Activated CD8-positive, alpha-beta memory T cell treated with anti-CD3 and anti-CD28 coated beads for 36 hours (primary cell): ENCODE results near the gene FRMD5. TPM values are rescaled to one million over a fixed set of nuclear protein-coding genes. Genes with fewer than 3 reads are reported as not detected.

Experiments
- CTCF ChIA-PET: fragments of 350-600 bp; sonication (Branson Sonifier 250); formaldehyde crosslinking; loops from one replicate; lab custom pipeline; 2021; ENCODE audit warnings: antibody characterized with exemption; lab: Charles Lee
- POLR2A ChIA-PET: fragments of 350-600 bp; sonication (Branson Sonifier 250); formaldehyde crosslinking; loops from one replicate; lab custom pipeline; 2021; ENCODE audit warnings: antibody characterized with exemption; lab: Charles Lee
- total RNA-seq, 2 experiments: library from RNA; stranded (reverse); gene quantifications; one replicate each; pipeline ENCODE4 v1.2.3, GENCODE V29; 2021

FRMD5 gene
- total RNA-seq, 2 experiments from 2014 or later: 0.44 to 1.0 TPM

GRCh38 chr15:44181410-44181809 is 13.7 kb downstream of the FRMD5 start:
- CTCF ChIA-PET: interaction anchor here (0.6 kb wide), 1 partner anchor 277 kb away, joined by 3 read pairs; no protein-coding TSS in a partner anchor
- POLR2A ChIA-PET: no interaction called here

- ChIA-PET POLR2A (no interaction called here), CTCF (no interaction called here)
Observed at GRCh38 chr15:44177139-44177538, 17.9 kb downstream of the FRMD5 start.

GRCh38 chr15:44173813-44174212 is 21.3 kb downstream of the FRMD5 start:
- CTCF ChIA-PET: no interaction called here
- POLR2A ChIA-PET: no interaction called here

DNA sequence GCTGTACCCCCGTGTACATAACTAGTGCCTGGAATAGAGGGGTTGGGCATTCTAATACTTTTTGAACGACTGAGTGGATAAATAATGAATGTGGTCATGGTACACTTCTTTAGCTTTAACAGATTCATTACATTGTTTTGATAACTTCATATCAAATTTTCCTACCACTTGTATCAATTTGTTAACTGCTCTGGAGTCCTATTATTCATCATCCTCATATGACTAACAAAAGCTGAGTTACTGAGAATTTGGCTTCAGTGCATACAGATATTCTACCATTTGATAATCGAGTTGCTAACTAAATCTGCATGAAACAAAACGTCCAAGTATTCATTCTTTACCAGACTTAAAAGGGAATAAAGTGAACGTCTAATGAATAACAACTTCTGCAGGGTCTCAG is 31.7 kb downstream of the FRMD5 start:
- CTCF ChIA-PET: no interaction called here
- POLR2A ChIA-PET: interaction anchor here (0.7 kb wide), 2 partner anchors 329 to 1551 kb away, joined by 6 to 9 read pairs; no protein-coding TSS in a partner anchor

DNA sequence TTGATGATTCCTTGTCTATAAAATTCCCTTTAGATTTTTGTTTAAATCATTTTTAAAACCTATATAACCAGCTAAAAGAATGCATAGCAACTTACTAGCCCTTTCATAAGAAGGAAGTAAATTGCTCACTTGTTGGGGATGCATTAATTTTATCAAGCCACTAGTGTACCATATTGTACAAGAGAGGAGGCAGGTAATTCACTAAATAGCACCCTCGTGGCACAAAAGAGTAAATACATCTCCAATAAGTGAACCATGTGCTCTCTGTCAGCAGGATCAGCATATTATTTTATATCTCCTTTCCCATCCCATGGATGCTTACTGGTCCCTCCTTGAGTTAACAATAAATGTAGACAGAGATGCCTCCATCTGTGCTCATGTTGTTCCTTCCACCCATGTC is 34.3 kb downstream of the FRMD5 start:
- CTCF ChIA-PET: no interaction called here
- POLR2A ChIA-PET: no interaction called here

GRCh38 chr15:44159492-44159891 is 35.6 kb downstream of the FRMD5 start:
- POLR2A ChIA-PET: no interaction called here

DNA sequence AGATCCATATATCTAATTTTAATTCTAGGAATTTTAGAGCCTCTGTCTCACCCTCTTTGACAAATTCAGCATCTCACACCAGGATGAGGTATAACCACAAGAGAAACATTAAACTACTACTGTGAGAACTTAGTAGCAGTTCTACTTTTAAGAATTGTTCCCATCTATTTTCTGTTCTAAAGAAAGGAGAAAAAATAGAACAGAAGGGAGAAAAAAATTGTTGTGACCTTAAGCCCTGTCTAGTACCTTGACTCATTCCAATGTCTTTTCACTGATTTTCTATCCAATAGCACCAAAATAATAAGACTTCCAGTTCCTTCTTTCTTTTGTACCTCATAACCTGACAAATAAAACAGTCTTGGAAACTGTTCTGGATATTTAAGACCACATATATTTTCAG is 37.0 kb downstream of the FRMD5 start:
- ChIA-PET POLR2A (no interaction called here), CTCF (no interaction called here)

More at GRCh38 chr15:44159492-44159891, 35.6 kb downstream of the FRMD5 start:
- CTCF ChIA-PET: no interaction called here

GRCh38 chr15:44157679-44158078 is 37.4 kb downstream of the FRMD5 start:
- ChIA-PET CTCF (no interaction called here), POLR2A (no interaction called here)

DNA sequence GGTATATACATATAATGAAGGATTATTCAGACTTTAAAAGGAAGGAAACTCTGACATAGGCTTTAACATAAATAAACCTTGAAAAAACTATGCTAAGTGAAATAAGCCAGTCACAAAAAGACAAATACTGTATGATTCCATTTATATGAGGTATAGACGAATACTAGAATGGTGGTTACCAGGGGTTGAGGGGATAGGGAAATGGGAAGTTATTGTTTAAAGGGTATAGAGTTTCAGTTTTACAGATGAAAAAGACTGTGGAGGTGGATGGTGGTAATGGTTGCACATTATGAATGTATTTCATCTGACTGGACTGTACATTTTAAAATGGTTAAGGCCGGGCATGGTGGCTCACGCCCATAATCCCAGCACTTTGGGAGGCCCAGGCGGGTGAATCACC is 41.7 kb downstream of the FRMD5 start:
- CTCF ChIA-PET: no interaction called here

GRCh38 chr15:44149224-44149623 is 45.8 kb downstream of the FRMD5 start:
- CTCF ChIA-PET: no interaction called here

More for the DNA sequence above, 41.7 kb downstream of the FRMD5 start:
- POLR2A ChIA-PET: no interaction called here

DNA sequence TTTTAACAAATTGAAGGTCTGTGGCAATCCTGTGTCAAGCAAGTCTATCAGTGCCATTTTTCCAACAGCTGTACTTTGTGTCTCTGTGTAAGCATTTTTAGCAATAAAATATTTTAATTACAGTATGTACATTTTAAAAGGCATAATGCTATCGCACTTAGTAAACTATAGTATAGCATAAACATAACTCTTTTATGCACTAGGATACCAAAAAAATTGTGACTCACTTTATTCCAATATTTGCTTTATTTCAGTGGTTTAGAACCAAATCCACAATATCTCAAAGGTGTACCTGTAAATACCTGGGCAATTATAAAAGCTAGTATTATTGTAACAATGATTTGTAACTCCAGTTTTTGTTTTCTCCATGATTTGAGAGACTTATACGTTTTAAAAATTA is 46.5 kb downstream of the FRMD5 start:
- POLR2A ChIA-PET: no interaction called here

More at GRCh38 chr15:44149224-44149623, 45.8 kb downstream of the FRMD5 start:
- POLR2A ChIA-PET: no interaction called here

DNA sequence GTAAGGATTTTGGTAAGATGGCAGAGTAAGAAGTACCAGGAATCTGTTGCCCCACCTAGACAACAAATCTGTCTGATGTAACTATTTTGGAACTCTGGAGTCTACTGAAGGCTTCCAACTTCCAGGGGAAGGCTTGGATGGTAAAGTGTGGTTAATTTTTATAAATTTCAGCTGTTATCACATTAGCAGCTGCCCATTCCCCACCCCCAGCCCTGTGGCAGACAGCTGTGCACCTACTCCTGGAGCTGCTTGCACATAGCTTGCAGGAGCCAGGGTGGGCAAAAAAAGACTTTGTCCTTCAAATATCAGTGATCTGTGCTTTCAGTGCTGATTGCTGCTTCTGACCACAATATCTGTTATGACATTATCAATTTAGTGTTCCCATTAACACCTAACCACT is 47.4 kb downstream of the FRMD5 start:
- ChIA-PET POLR2A (no interaction called here), CTCF (no interaction called here)

More for the DNA sequence above, 46.5 kb downstream of the FRMD5 start:
- CTCF ChIA-PET: no interaction called here

GRCh38 chr15:44145495-44145894 is 49.6 kb downstream of the FRMD5 start:
- POLR2A ChIA-PET: no interaction called here
- CTCF ChIA-PET: no interaction called here

DNA sequence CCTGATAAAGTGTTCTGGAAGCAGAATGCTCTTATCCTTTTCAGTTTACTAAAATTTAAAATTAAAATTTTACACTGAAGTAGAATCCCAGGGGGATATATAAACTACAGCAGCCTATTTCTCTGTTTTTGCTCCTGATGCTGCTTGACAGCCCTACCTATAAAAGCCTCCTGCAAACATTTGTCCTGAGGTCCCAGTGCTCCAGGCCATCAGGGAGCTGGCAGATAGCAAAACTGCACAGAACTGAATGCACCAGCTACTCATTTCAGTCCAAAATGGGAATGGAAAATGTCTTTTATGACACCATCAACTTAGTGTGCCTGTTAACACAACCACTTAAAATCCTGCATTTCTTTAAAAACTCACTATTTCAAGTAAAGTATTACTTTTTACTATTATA is 50.1 kb downstream of the FRMD5 start:
- CTCF ChIA-PET: no interaction called here
- POLR2A ChIA-PET: no interaction called here

DNA sequence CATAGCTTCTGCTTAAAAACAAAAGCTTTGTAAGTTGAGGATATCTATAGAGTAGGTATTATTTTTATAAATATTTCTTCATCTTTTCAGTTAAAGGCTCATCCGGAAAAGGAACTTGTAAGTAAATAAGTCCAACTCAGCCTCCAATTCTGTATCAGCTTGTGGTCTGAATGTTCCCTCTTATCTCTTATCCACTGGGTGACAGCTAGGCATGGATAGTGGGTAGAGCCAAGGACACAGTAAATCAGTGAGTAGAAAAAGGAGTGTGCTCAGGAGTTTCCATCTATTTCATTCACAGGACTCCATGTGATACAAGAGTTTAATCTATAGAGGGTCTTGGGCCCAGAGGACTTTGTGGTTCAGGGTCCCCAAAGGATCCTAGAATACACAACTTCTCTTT is 50.9 kb downstream of the FRMD5 start:
- ChIA-PET CTCF (interaction anchor here (0.7 kb wide), 1 partner anchor 62 kb away, joined by 3 read pairs; no protein-coding TSS in a partner anchor), POLR2A (no interaction called here)

GRCh38 chr15:44137750-44138149 is 57.3 kb downstream of the FRMD5 start:
- POLR2A ChIA-PET: no interaction called here
- CTCF ChIA-PET: no interaction called here

GRCh38 chr15:44136991-44137477 is 58.0 kb downstream of the FRMD5 start:
- ChIA-PET POLR2A (no interaction called here), CTCF (no interaction called here)

DNA sequence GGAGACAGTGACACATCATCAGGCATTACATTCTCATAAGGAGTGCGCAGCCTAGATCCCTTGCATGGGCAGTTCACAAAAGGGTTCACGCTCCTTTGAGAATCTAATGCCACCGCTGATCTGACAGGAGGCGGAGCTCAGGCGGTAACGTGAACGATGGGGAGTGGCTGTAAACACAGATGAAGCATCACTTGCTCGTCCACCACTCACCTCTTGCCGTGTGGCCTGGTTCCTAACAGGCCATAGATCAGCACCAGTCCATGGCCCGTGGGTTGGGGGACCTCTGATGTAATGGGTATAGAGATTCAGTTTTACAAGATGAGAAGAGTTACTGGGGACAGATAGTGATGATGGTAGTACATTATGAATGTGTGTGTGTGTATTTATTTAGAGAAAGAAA is 63.0 kb downstream of the FRMD5 start:
- POLR2A ChIA-PET: no interaction called here
- CTCF ChIA-PET: no interaction called here

- ChIA-PET POLR2A (no interaction called here), CTCF (no interaction called here)
Observed at GRCh38 chr15:44130778-44131177, 64.3 kb downstream of the FRMD5 start.

- ChIA-PET POLR2A (no interaction called here), CTCF (interaction anchor here (1.5 kb wide), 1 partner anchor 38 kb away, joined by 3 read pairs; no protein-coding TSS in a partner anchor)
Observed at GRCh38 chr15:44129911-44130310, 65.2 kb downstream of the FRMD5 start.

DNA sequence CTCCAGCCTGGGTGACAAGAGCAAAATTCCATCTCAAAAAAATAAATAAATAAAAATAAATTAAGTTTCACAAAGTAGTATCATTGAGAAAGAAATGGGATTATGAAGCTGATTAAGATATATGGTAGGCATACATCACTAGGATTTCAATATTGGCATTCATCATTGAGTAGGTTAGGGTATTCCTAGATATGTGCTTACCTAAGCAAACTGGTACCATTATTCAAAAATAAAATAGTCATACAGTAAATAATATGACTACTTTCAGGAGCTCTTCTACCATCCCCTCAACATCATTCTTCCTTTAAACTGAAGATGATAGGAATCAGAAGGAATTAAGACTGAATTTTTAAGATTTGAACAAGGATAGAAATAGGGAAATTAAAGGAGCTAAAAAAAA is 66.6 kb downstream of the FRMD5 start:
- POLR2A ChIA-PET: no interaction called here
- CTCF ChIA-PET: interaction anchor here (1.5 kb wide), 1 partner anchor 36 kb away, joined by 3 read pairs; no protein-coding TSS in a partner anchor

DNA sequence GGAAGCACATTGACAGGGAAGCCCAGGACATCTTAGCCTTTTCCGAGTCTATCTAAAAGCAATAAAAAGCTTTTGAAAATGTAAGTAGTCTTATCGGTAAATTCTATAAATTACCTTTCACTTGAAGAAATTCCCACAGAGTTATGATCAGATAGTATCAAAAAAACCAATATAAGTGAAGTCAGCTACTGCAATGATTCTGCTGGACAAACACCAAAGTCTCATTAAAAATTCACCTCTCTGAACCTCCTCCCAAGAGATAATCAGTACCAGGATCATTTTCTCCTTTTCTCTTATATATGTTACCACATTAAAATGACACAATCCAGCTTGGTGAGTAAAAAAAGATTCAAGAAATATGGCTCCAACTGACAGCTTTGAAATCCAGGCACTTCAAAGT is 69.2 kb downstream of the FRMD5 start:
- POLR2A ChIA-PET: no interaction called here
- CTCF ChIA-PET: no interaction called here
